ENCODE data around the gene CPEB4.

DNA sequence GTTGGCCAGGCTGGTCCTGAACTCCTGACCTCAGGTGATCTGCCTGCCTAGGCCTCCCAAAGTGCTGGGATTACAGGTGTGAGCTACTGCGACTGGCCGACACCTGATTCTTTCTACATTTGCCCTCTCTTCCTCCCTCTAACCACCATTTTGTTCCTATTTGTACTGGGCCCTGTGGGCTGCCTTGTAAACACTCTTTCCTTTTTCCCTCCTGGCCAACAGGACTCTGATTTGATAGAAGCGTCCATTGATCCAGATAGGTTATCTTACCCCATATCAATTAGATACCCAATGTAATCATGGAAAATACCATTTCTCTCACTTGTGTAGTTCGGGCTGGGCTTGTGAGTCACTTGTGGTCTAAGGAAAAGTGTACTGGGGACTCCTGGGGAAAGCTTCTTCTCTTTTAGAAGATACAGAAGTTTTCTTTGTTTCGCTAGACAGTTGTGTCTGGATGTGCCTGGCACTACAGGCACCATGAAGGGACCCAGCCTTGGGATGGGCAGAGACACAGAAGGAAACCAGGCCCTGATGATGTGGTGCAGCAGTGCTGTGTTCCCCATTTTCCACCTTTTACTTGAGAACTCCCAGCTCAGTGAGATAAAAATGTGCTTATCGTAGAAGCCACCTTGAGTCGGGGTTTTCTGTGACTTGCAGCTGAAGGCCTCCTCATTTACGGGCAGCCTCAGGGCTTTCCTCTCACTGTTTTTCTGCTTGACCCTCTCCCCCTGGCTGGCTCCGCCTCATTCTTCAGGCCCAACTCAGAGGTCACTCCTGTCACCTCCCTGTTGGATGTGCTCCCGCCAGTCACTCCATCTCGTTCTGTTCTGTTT is 32.8 kb upstream of the CPEB4 start:
- TF ChIP-seq, protein P1, sequence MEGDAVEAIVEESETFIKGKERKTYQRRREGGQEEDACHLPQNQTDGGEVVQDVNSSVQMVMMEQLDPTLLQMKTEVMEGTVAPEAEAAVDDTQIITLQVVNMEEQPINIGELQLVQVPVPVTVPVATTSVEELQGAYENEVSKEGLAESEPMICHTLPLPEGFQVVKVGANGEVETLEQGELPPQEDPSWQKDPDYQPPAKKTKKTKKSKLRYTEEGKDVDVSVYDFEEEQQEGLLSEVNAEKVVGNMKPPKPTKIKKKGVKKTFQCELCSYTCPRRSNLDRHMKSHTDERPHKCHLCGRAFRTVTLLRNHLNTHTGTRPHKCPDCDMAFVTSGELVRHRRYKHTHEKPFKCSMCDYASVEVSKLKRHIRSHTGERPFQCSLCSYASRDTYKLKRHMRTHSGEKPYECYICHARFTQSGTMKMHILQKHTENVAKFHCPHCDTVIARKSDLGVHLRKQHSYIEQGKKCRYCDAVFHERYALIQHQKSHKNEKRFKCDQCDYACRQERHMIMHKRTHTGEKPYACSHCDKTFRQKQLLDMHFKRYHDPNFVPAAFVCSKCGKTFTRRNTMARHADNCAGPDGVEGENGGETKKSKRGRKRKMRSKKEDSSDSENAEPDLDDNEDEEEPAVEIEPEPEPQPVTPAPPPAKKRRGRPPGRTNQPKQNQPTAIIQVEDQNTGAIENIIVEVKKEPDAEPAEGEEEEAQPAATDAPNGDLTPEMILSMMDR (IDR thresholded peaks at IDR 0.05) = no peak
- TF ChIP-seq POLR2AphosphoS5 (IDR thresholded peaks at IDR 0.05) = no peak

Data from prostate gland (tissue), 2 donors.